NCI-H1092 treated with DMSO at 0.1 percent for 48 hours (cell line): ENCODE data around the gene STAMBPL1.
"Not testable (repeated sequence)": the region's sequence is repeated elsewhere in the genome, so short reads cannot be mapped to it uniquely, and the experiment has no call there.

ENCODE experiments used
- DNase-seq: peaks from one replicate; lab custom pipeline; 2025; lab: John Stamatoyannopoulos, UW

The STAMBPL1 gene

DNA sequence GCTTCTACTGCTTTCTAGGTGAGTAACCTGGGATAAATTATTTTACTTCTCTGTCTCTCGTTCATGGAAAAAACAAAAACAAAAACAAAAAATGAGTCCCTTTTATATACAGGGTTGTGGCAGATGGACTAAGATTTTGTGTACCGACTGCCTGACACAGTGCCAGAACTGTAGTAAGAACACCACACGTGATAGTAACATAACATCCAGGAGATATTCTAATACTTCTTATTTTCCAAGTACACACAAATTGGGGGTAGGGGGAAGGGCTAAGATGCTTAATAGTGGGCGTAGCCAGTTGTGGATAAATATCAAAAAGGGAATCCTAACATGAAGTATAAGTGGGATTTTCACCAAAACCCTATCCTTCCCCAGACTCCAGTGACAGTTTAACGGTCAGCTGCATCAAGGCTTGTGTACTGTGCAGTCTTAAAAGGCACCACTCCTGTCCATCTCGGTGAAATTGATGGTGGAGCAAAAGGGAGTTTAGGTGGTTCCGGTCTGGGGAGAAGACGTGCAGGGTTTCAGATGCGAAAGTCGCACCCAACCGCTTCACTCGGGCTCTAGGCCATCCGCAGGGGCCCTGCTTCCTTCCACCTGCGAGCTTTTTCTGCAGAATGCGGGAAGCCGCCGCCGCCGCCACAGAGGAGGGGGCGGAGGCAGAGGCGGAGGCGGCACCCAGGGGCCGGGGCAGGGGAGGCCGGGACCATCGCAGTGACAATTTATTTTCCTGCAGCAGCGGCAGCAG lies at the start of gene STAMBPL1:
Gene STAMBPL1, plus strand, starts transcription at position 712 of the 748 bp plus-strand sequence. CDS start 21,464 bp downstream, outside the sequence.
- peak; percentile 14 for DNase-seq

GRCh38 chr10:88830643-88831268 lies 49.3 kb upstream of the STAMBPL1 start:
- DNase-seq, result no peak

DNA sequence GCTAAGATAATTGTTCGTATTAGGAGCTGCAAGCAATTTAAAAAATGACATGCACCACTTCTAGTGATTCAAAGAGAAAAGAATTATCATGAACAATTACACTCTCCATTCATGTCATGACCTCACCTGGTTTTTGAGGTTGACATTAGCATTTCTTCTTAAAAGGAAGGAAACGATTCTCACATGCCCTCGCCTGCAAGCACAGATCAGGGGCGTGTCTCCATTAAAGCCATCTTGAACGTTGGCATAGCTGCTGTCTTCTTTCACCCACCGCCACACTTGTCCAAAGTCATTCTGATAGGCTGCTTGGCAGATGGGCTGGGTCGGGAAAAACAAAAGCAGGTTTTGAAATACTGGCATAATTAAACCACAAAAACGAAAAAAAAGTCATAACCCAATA lies 48.3 kb upstream of the STAMBPL1 start:
- no peak for DNase-seq

GRCh38 chr10:88832376-88832775 lies 47.7 kb upstream of the STAMBPL1 start:
- DNase-seq, result no peak

DNA sequence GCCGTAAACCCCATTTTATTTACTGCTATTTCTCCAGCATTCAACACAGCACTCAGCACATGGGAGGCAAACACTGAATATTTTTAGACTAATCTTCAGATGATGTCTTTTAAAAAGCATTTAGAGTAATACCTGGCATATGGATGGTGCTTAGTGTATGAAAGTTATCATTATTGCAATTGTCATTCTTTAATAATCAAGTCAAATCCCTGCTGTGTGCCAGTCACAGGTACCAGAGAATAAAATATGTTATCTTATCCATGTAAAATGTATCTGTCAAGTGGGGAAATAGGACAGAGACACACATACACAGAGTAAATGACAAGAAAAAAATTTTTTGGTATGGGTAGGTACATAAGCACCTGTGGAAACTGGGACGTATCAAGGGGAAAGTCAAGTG lies 46.9 kb upstream of the STAMBPL1 start:
- DNase-seq, result no peak

GRCh38 chr10:88833723-88834122 lies 46.3 kb upstream of the STAMBPL1 start:
- DNase-seq, result no peak

- peak; percentile 59 for DNase-seq
Measured at GRCh38 chr10:88835096-88835909, 44.7 kb upstream of the STAMBPL1 start.

DNA sequence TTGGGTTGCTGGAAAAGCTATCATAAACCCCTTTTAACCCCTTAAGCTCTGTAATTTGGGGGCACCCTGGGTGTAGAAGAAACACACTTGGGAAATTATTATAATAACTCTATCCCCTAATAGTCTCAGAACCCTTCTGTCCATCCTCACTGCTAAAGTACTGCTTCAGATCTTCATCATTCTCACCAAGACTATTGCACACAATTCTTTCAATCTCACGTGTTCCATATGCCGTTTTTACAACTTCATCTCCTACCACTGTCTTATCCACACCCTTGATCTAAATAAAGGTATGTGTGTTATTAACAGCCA lies 44.2 kb upstream of the STAMBPL1 start:
- DNase-seq, result no peak

- not testable (repeated sequence) for DNase-seq
Measured at GRCh38 chr10:88837632-88838031, 42.4 kb upstream of the STAMBPL1 start.

GRCh38 chr10:88838766-88839350 lies 41.2 kb upstream of the STAMBPL1 start:
- no peak for DNase-seq

DNA sequence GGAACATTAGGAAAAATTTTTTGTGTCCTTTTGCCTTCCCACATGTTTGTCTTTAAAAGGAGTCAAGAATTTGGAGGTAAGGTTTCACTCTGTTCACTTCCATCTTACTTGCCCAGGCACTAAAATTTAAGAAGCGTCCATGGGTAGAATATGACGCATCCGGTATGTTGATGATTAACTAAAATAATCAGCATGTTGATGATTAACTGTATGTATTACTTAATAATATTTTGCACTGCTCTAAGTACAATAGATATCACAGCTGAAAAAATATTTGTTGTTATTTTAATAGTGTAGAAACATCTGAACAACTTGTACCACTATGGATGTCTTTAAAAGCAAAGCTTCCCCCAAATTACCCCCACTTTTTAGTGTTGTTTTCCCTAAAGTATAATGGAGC lies 39.9 kb upstream of the STAMBPL1 start:
- no peak for DNase-seq

DNA sequence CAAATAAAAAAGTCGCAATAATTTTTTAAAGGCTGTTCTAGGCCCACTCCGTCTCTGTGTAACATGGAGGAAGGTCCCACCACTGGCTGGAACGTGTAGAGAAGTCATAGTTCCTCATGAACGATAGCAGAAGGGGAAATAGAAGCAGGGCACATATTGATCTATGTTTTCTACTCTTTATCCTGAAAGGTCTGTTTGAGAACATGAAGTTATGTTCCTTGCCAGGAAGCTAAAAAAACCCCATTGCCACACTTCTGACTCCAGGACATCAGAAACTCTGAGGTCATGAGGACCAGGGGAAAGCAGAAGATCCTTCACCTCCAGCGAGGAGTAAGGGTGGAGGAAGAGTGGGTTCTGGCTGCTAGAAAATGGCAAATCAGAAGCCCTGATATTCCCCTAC lies 39.2 kb upstream of the STAMBPL1 start:
- DNase-seq, result no peak

DNA sequence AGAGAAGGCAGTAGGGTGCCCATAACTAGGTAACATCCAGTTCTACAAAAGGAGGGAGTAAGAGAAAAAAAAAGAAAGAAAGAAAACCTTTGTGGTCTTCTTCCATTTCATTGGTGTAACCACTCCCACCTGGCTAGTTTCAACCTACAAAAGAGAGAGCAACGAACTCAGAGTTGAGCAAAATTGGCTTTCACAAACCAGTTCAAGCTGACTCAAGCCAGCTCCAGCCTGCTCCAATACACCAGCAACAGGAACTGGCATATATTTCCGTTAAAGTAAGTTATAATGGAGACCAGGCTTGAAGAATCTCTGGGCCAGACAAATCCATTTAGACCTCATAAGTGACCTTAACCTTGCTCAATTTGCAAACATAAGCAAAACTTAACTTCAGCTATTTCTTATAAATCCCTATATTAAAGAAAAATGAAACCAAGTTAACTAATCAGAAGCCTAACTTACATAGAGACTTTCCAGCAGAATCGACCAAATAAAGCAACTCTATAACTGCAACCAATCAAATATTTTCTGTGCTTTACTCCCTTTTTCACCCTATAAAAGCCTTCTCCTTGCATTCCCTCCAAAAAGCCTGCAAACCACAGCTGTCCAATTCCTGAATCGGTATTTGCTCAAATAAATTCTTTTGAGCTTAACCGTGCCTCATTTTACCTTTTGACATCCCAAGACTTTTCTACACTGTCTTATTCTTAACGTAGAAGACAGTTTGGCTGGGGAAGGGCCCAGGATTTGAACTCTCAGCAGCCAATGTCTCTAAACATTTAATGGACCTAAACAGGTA lies 38.5 kb upstream of the STAMBPL1 start:
- no peak for DNase-seq

DNA sequence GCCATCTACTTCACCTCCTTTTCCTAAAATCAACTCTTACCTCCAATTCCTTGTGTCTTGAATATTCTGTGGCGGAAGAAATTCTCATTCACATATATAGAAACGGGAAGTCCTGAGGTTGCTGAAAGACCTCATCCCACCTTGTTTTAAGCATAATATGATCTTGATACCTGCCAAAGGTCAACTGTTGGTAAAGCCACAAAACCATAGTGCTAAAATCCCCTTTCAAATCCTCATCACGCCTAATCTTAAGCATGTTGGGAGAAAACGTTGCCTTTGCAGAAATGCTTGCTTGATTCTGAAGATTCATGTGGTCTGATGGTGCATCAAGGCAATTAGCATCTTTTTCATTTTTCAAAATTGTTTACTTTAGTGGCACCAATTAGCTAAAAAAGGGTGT lies 36.9 kb upstream of the STAMBPL1 start:
- DNase-seq, result no peak

DNA sequence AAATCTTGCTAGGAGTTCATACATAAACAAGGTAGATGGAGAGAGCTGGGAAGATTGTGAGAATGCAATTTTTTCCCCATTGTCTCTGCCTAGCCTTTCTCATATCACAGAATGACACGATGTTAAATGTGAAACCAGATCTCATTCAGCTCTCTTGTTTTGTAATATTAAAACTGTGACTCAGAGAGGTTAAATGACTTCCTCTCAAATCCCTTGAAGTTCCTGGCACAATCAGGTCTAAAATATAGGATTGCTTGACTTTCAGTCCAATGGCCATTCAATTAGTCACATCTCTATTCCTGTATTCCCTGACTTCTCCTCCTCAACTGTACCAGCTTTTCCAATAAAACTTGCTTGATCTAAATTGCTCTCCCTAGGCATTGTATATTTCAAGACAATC lies 31.5 kb upstream of the STAMBPL1 start:
- DNase-seq, result no peak

- DNase-seq, result no peak
Measured at GRCh38 chr10:88849234-88849633, 30.8 kb upstream of the STAMBPL1 start.

DNA sequence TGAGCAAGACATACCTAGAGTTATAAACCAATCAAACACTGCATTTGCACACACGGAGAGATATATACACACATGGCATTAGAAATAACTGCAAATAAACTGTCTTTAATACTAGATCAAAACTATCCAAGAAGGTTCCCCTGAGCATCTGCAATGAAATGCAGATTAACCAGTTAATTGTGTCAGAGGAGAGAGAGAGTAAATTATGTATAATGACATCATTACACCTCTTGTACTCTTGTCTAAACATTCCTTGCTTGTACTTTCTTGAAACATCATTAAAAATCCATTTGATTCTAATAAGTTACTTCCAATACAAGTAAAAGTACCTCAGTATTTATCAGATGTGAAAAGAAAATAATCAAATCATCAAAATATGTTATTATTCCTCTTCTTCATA lies 29.3 kb upstream of the STAMBPL1 start:
- DNase-seq, result no peak

- DNase-seq, result no peak
Measured at GRCh38 chr10:88851706-88852105, 28.3 kb upstream of the STAMBPL1 start, which contains the start of gene ANKRD22. TSS of gene ANKRD22 (minus strand) at chr10:88851844. CDS start at chr10:88851607, 237 bp downstream.

- DNase-seq, result no peak
Measured at GRCh38 chr10:88852327-88852726, 27.7 kb upstream of the STAMBPL1 start.

DNA sequence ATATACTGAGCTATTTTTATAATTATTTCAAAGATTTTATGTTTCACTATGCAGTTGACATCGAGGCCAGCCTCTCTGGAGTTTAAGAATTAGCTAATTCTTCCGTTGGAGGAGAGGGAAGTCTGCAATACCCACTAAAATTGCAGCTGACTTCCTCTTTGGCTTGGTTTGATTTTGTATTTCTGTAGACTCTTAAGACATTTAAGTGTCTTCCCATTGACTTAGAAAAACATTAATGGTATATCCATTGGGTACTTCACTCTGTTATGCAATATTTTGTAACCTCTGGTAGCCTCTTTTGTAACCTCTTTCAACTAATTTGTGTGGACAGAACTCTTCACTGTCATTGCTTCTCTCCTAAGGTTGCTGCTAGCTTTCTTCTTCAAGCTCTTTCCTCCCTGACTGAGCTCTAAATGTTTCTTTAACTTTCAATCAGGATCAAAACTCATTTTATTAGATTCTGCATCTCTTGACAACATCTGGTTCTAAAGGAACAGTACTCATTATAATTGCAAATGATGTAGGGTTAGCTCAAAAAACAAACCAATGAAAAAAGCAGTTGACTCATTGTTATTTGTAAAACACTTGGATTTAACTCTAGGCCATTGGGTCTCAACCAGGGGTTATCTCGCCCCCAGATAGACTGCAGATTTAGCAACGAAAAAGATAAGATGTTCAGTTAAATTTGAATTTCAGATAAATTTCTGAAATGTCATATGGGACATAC lies 26.7 kb upstream of the STAMBPL1 start:
- no peak for DNase-seq

GRCh38 chr10:88854684-88855083 lies 25.4 kb upstream of the STAMBPL1 start:
- DNase-seq, result no peak
